Endothelial cell of umbilical vein (primary cell): Measurements from ENCODE around the gene NDUFB10.

ENCODE experiments used
- EZH2 ChIP-seq: IDR thresholded peaks from 2 replicates; pipeline ENCODE4 v1.6.1; 2012; ENCODE audit warnings: borderline replicate concordance, low read depth, mild to moderate bottlenecking, moderate library complexity, low read length, inconsistent platforms; ENCODE audit not compliant: severe bottlenecking
- FOS ChIP-seq: IDR thresholded peaks from 2 replicates; pipeline ENCODE4 v1.6.1; 2011; ENCODE audit warnings: mild to moderate bottlenecking, low read length, moderate library complexity, borderline replicate concordance; ENCODE audit not compliant: insufficient read depth
- GATA2 ChIP-seq: IDR thresholded peaks from 2 replicates; pipeline ENCODE4 v1.7.0; 2011; ENCODE audit warnings: low read depth, mild to moderate bottlenecking, moderate library complexity, mixed read lengths, low read length; ENCODE audit not compliant: insufficient read length, insufficient read depth
- JUN ChIP-seq: IDR thresholded peaks from 2 replicates; pipeline ENCODE4 v1.6.1; 2011; ENCODE audit warnings: borderline replicate concordance, low read depth; ENCODE audit not compliant: insufficient read length, insufficient read depth
- MAX ChIP-seq: IDR thresholded peaks from 2 replicates; pipeline ENCODE4 v1.6.1; 2011; ENCODE audit not compliant: insufficient read depth, insufficient read length
- POLR2A ChIP-seq: IDR thresholded peaks from 2 replicates; pipeline ENCODE4 v1.6.1; 2012; ENCODE audit warnings: low read depth, mild to moderate bottlenecking, control low read depth, low read length
- POLR2AphosphoS5 ChIP-seq: IDR thresholded peaks from 2 replicates; pipeline ENCODE4 v1.6.1; 2012; ENCODE audit warnings: low read depth, mild to moderate bottlenecking, control low read depth, low read length, moderate library complexity; ENCODE audit not compliant: insufficient read depth
- TF ChIP-seq, protein P1 (sequence below), 2 donors: IDR thresholded peaks; 1 replicate in 1 of 2; 2 replicates in 1 of 2; pipeline ENCODE4 v1.5.1; 2011; ENCODE audit warnings: low read length in 2 of 2, mild to moderate bottlenecking in 2 of 2, moderate library complexity in 2 of 2, control low read depth in 1 of 2, inconsistent platforms in 1 of 2, low read depth in 1 of 2; ENCODE audit not compliant: insufficient read depth in 1 of 2; ENCODE audit errors: extremely low read depth in 1 of 2

- TF ChIP-seq, protein P1, sequence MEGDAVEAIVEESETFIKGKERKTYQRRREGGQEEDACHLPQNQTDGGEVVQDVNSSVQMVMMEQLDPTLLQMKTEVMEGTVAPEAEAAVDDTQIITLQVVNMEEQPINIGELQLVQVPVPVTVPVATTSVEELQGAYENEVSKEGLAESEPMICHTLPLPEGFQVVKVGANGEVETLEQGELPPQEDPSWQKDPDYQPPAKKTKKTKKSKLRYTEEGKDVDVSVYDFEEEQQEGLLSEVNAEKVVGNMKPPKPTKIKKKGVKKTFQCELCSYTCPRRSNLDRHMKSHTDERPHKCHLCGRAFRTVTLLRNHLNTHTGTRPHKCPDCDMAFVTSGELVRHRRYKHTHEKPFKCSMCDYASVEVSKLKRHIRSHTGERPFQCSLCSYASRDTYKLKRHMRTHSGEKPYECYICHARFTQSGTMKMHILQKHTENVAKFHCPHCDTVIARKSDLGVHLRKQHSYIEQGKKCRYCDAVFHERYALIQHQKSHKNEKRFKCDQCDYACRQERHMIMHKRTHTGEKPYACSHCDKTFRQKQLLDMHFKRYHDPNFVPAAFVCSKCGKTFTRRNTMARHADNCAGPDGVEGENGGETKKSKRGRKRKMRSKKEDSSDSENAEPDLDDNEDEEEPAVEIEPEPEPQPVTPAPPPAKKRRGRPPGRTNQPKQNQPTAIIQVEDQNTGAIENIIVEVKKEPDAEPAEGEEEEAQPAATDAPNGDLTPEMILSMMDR (IDR thresholded peaks at IDR 0.05; ENCODE audit: extremely low read depth in 1 of 2, insufficient read depth in 1 of 2, low read depth in 1 of 2, low read length in 2 of 2) = no peak
- TF ChIP-seq FOS (no peak), MAX (no peak), POLR2AphosphoS5 (no peak), JUN (no peak), POLR2A (no peak), EZH2 (no peak), GATA2 (no peak)
These were observed 49.9 kb downstream of the NDUFB10 start for GRCh38 chr16:2009164-2009711.
